ENCODE data around the gene KLHL18.
"Not testable (repeated sequence)": the region's sequence is repeated elsewhere in the genome, so short reads cannot be mapped to it uniquely, and the experiment has no call there.

KLHL18 gene

GRCh38 chr3:47365213-47366153 lies 82.7 kb downstream of the KLHL18 start:
- H3K79me2 ChIP-seq (ENCODE audit: insufficient read depth, low read length), result no peaks in the 10 kb centered on the region
- no peaks in the 10 kb centered on the region for H3F3A ChIP-seq (ENCODE audit: low read depth)
- H3K4me2 ChIP-seq (ENCODE audit: low read depth, low read length, poor library complexity, severe bottlenecking), result no peak overlapping the region
- no peak overlapping the region for H2AFZ ChIP-seq (ENCODE audit: low read length)
- H3K36me3 ChIP-seq (ENCODE audit: insufficient read depth, low read length), result no peaks in the 10 kb centered on the region
- H4K20me1 ChIP-seq (ENCODE audit: insufficient read depth, low read length, poor library complexity, severe bottlenecking), result no peaks in the 10 kb centered on the region
- H3K9me2 ChIP-seq (replicated peaks; ENCODE audit: low read depth, low read length), result no peaks in the 10 kb centered on the region
- H3K9ac ChIP-seq (ENCODE audit: low read depth, low read length, poor library complexity, severe bottlenecking), result no peak overlapping the region
- H3K4me3 ChIP-seq (ENCODE audit: low read length, poor library complexity, severe bottlenecking), result no peak overlapping the region
- no peak for TF ChIP-seq CTCF (conservative IDR thresholded peaks at IDR 0.05; ENCODE audit: low read length)
- no peak for TF ChIP-seq EZH2phosphoT487 (IDR thresholded peaks at IDR 0.05; ENCODE audit: borderline replicate concordance)
- H3K9me3 ChIP-seq (ENCODE audit: insufficient read depth, low read depth, low read length), result no peaks in the 10 kb centered on the region
- no peaks in the 10 kb centered on the region for H3K27me3 ChIP-seq (ENCODE audit: insufficient read depth, low read length, poor library complexity, severe bottlenecking)
- no peaks in the 10 kb centered on the region for H3K4me1 ChIP-seq (ENCODE audit: insufficient read depth, low read length, poor library complexity, severe bottlenecking)

GRCh38 chr3:47366833-47367232 lies 84.1 kb downstream of the KLHL18 start:
- H3K9ac ChIP-seq (ENCODE audit: low read depth, low read length, poor library complexity, severe bottlenecking), result no peak overlapping the region
- no peaks in the 10 kb centered on the region for H3K4me1 ChIP-seq (ENCODE audit: insufficient read depth, low read length, poor library complexity, severe bottlenecking)
- no peak overlapping the region for H2AFZ ChIP-seq (ENCODE audit: low read length)
- H3K79me2 ChIP-seq (ENCODE audit: insufficient read depth, low read length), result no peaks in the 10 kb centered on the region
- no peaks in the 10 kb centered on the region for H3K9me2 ChIP-seq (replicated peaks; ENCODE audit: low read depth, low read length)
- H3K9me3 ChIP-seq (ENCODE audit: insufficient read depth, low read depth, low read length), result no peaks in the 10 kb centered on the region
- H3K27me3 ChIP-seq (ENCODE audit: insufficient read depth, low read length, poor library complexity, severe bottlenecking), result no peaks in the 10 kb centered on the region
- H3K4me2 ChIP-seq (ENCODE audit: low read depth, low read length, poor library complexity, severe bottlenecking), result no peak overlapping the region
- H3K36me3 ChIP-seq (ENCODE audit: insufficient read depth, low read length), result no peaks in the 10 kb centered on the region
- H3K4me3 ChIP-seq (ENCODE audit: low read length, poor library complexity, severe bottlenecking), result no peak overlapping the region
- no peaks in the 10 kb centered on the region for H3F3A ChIP-seq (ENCODE audit: low read depth)
- H4K20me1 ChIP-seq (ENCODE audit: insufficient read depth, low read length, poor library complexity, severe bottlenecking), result no peaks in the 10 kb centered on the region
- no peak for TF ChIP-seq EZH2phosphoT487 (IDR thresholded peaks at IDR 0.05; ENCODE audit: borderline replicate concordance)
- TF ChIP-seq CTCF (conservative IDR thresholded peaks at IDR 0.05; ENCODE audit: low read length), result no peak

- Histone ChIP-seq H4K20me1 (ENCODE audit: insufficient read depth, low read length, poor library complexity, severe bottlenecking) (no peaks in the 10 kb centered on the region), H3K79me2 (ENCODE audit: insufficient read depth, low read length) (no peaks in the 10 kb centered on the region), H3K9me2 (replicated peaks; ENCODE audit: low read depth, low read length) (no peaks in the 10 kb centered on the region), H3K36me3 (ENCODE audit: insufficient read depth, low read length) (no peaks in the 10 kb centered on the region), H3K27me3 (ENCODE audit: insufficient read depth, low read length, poor library complexity, severe bottlenecking) (no peaks in the 10 kb centered on the region), H3K4me3 (ENCODE audit: low read length, poor library complexity, severe bottlenecking) (no peak overlapping the region), H3K4me1 (ENCODE audit: insufficient read depth, low read length, poor library complexity, severe bottlenecking) (no peaks in the 10 kb centered on the region), H3K9me3 (ENCODE audit: insufficient read depth, low read depth, low read length) (no peaks in the 10 kb centered on the region), H2AFZ (ENCODE audit: low read length) (no peak overlapping the region), H3K9ac (ENCODE audit: low read depth, low read length, poor library complexity, severe bottlenecking) (no peak overlapping the region), H3K4me2 (ENCODE audit: low read depth, low read length, poor library complexity, severe bottlenecking) (no peak overlapping the region), H3F3A (ENCODE audit: low read depth) (no peaks in the 10 kb centered on the region)
- TF ChIP-seq EZH2phosphoT487 (IDR thresholded peaks at IDR 0.05; ENCODE audit: borderline replicate concordance) (no peak), CTCF (conservative IDR thresholded peaks at IDR 0.05; ENCODE audit: low read length) (no peak)
Measured at GRCh38 chr3:47367631-47368030, 84.9 kb downstream of the KLHL18 start.

- not testable (repeated sequence) for H3K79me2 ChIP-seq (ENCODE audit: insufficient read depth, low read length); H3K27me3 ChIP-seq (ENCODE audit: insufficient read depth, low read length, poor library complexity, severe bottlenecking); H3K4me3 ChIP-seq (ENCODE audit: low read length, poor library complexity, severe bottlenecking); H3K36me3 ChIP-seq (ENCODE audit: insufficient read depth, low read length); H3K9me3 ChIP-seq (ENCODE audit: insufficient read depth, low read depth, low read length); H2AFZ ChIP-seq (ENCODE audit: low read length); H3K9me2 ChIP-seq (replicated peaks; ENCODE audit: low read depth, low read length); H3F3A ChIP-seq (ENCODE audit: low read depth); H3K4me1 ChIP-seq (ENCODE audit: insufficient read depth, low read length, poor library complexity, severe bottlenecking); H3K4me2 ChIP-seq (ENCODE audit: low read depth, low read length, poor library complexity, severe bottlenecking); H4K20me1 ChIP-seq (ENCODE audit: insufficient read depth, low read length, poor library complexity, severe bottlenecking); H3K9ac ChIP-seq (ENCODE audit: low read depth, low read length, poor library complexity, severe bottlenecking)
Measured at GRCh38 chr3:47370020-47370419, 87.3 kb downstream of the KLHL18 start.
